Measurements from ENCODE around the gene PCID2. TPM values are rescaled to one million over a fixed set of nuclear protein-coding genes. Genes with fewer than 3 reads are reported as not detected.

Gene PCID2
- total and polyA plus RNA-seq, 2 donors (not counting 1 experiment from before 2014, with no cell fraction given), result 52.2 to 61.1 TPM

- DNase-seq, result no peak
- Histone ChIP-seq H3K4me2 (replicated peaks; ENCODE audit: low read depth, low read length, poor library complexity, severe bottlenecking) (no peak overlapping the region), H3K79me2 (ENCODE audit: control insufficient read depth, insufficient read depth, low read length) (peaks cover 76% of the 10 kb centered on the region), H3K4me3 (ENCODE audit: control extremely low read depth in 1 of 5, extremely low read depth in 1 of 5, insufficient read depth in 1 of 5, low read depth in 2 of 5, low read length in 4 of 5) (no peak overlapping the region), H2AFZ (ENCODE audit: insufficient read depth, low read depth, low read length, poor library complexity, severe bottlenecking) (no peak overlapping the region), H3K4me1 (ENCODE audit: control insufficient read depth in 2 of 2, insufficient read depth in 2 of 2, low read length in 2 of 2) (peaks cover 11 to 18% of the 10 kb centered on the region in 2 donors), H3K9me3 (ENCODE audit: control extremely low read depth in 1 of 3, control insufficient read depth in 2 of 3, insufficient read depth in 1 of 3, low read length in 2 of 3) (no peaks in the 10 kb centered on the region), H3K27me3 (replicated peaks in 1 of 4; ENCODE audit: control extremely low read depth in 1 of 4, control insufficient read depth in 3 of 4, insufficient read depth in 4 of 4, low read length in 3 of 4) (no peaks in the 10 kb centered on the region), H3K27ac (ENCODE audit: low read length in 2 of 2) (no peak overlapping the region), H3K36me3 (replicated peaks in 1 of 2; ENCODE audit: control extremely low read depth in 1 of 2, control insufficient read depth in 1 of 2, extremely low read depth in 1 of 2, insufficient read depth in 2 of 2, low read length in 1 of 2) (peaks cover 0 to 7% of the 10 kb centered on the region in 2 experiments), H3K9ac (ENCODE audit: low read length) (no peak overlapping the region), H4K20me1 (ENCODE audit: control insufficient read depth, insufficient read depth, low read length, poor library complexity, severe bottlenecking) (peaks cover 45% of the 10 kb centered on the region)
- no peaks in the 10 kb centered on the region for H3K9me3 Mint-ChIP-seq (ENCODE audit: insufficient read depth)
- H3K27ac Mint-ChIP-seq, result no peak overlapping the region
- ChIA-PET POLR2A (no interaction called here), CTCF (no interaction called here)
- TF ChIP-seq CTCF (IDR thresholded peaks at IDR 0.05), result no peak
- TF ChIP-seq EZH2 (IDR thresholded peaks at IDR 0.05; ENCODE audit: borderline replicate concordance, insufficient read depth, low read depth, low read length, poor library complexity, severe bottlenecking), result no peak
- ATAC-seq (ENCODE audit: low read depth), result no peak
- intact Hi-C loops (cut with micrococcal nuclease), result loop anchor here (5.0 kb wide), 1 partner anchor 313 kb away; no protein-coding TSS in a partner anchor
- no peaks in the 10 kb centered on the region for H3K27me3 Mint-ChIP-seq
- peaks cover 46% of the 10 kb centered on the region for H3K4me1 Mint-ChIP-seq
- 95% methylated on average over 3 of the region's 5 CpGs for WGBS (ENCODE audit: insufficient coverage)
- H3K4me3 Mint-ChIP-seq, result no peak overlapping the region
These were observed 3.0 kb downstream of the PCID2 start for GRCh38 chr13:113205428-113205931.

DNA sequence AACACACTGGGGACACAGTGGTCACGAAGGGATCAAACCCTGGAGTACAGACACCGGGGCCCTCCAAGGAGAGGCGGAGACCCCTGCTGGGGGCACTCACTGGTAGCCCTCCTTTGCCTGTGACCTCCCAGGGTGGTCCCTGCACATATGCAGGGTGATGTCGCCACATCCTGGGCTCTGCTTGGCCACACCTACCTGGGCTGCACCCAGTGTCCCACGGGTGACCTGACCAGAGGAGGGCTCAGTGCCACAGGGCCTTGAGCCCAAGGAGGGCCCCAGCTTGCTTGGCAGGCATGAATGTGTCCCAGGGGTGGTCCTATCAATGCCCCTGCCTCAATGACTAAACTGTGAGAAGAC is 4.1 kb downstream of the PCID2 start:
- H3K4me1 Mint-ChIP-seq, result peaks cover 41% of the 10 kb centered on the region
- no peak overlapping the region for H3K4me3 Mint-ChIP-seq
- DNase-seq, result no peak
- no peak for TF ChIP-seq EZH2 (IDR thresholded peaks at IDR 0.05; ENCODE audit: borderline replicate concordance, insufficient read depth, low read depth, low read length, poor library complexity, severe bottlenecking)
- TF ChIP-seq CTCF (IDR thresholded peaks at IDR 0.05), result no peak
- Histone ChIP-seq H3K9me3 (ENCODE audit: control extremely low read depth in 1 of 3, control insufficient read depth in 2 of 3, insufficient read depth in 1 of 3, low read length in 2 of 3) (no peaks in the 10 kb centered on the region), H3K36me3 (replicated peaks in 1 of 2; ENCODE audit: control extremely low read depth in 1 of 2, control insufficient read depth in 1 of 2, extremely low read depth in 1 of 2, insufficient read depth in 2 of 2, low read length in 1 of 2) (peaks cover 0 to 17% of the 10 kb centered on the region in 2 experiments), H3K4me1 (ENCODE audit: control insufficient read depth in 2 of 2, insufficient read depth in 2 of 2, low read length in 2 of 2) (peaks cover 11 to 13% of the 10 kb centered on the region in 2 donors), H2AFZ (ENCODE audit: insufficient read depth, low read depth, low read length, poor library complexity, severe bottlenecking) (no peak overlapping the region), H4K20me1 (ENCODE audit: control insufficient read depth, insufficient read depth, low read length, poor library complexity, severe bottlenecking) (peaks cover 42% of the 10 kb centered on the region), H3K4me3 (ENCODE audit: control extremely low read depth in 1 of 5, extremely low read depth in 1 of 5, insufficient read depth in 1 of 5, low read depth in 2 of 5, low read length in 4 of 5) (no peak overlapping the region), H3K79me2 (ENCODE audit: control insufficient read depth, insufficient read depth, low read length) (peaks cover 81% of the 10 kb centered on the region), H3K4me2 (replicated peaks; ENCODE audit: low read depth, low read length, poor library complexity, severe bottlenecking) (no peak overlapping the region), H3K27ac (ENCODE audit: low read length in 2 of 2) (no peak overlapping the region), H3K9ac (ENCODE audit: low read length) (no peak overlapping the region), H3K27me3 (replicated peaks in 1 of 4; ENCODE audit: control extremely low read depth in 1 of 4, control insufficient read depth in 3 of 4, insufficient read depth in 4 of 4, low read length in 3 of 4) (no peaks in the 10 kb centered on the region)
- no peak for ATAC-seq (ENCODE audit: low read depth)
- ChIA-PET POLR2A (interaction anchor here (0.6 kb wide), 1 partner anchor 95 kb away, joined by 3 read pairs; no protein-coding TSS in a partner anchor), CTCF (no interaction called here)
- no peaks in the 10 kb centered on the region for H3K27me3 Mint-ChIP-seq
- 96% methylated on average over 5 of the region's 5 CpGs for WGBS (ENCODE audit: insufficient coverage)
- intact Hi-C loops (cut with micrococcal nuclease), result no loop called here
- H3K27ac Mint-ChIP-seq, result no peak overlapping the region
- H3K9me3 Mint-ChIP-seq (ENCODE audit: insufficient read depth), result no peaks in the 10 kb centered on the region
